IPS-NIHi7 (cell line): ENCODE measurements around the gene AMBP.

ENCODE experiments used
- DNase-seq: peaks from one replicate; pipeline ENCODE4 v3.0.0; 2012; ENCODE audit warnings: mixed read lengths; ENCODE audit errors: extremely low spot score

AMBP gene

GRCh38 chr9:114112778-114113584 lies 34.9 kb upstream of the AMBP start:
- DNase-seq = no peak

GRCh38 chr9:114112325-114112724 lies 34.2 kb upstream of the AMBP start:
- no peak for DNase-seq

GRCh38 chr9:114110180-114110579 lies 32.1 kb upstream of the AMBP start:
- no peak for DNase-seq

- no peak for DNase-seq
Observed at GRCh38 chr9:114109124-114109523, 31.0 kb upstream of the AMBP start.

GRCh38 chr9:114108016-114108833 lies 30.1 kb upstream of the AMBP start:
- DNase-seq = peak; percentile 95

GRCh38 chr9:114107286-114108001 lies 29.3 kb upstream of the AMBP start:
- no peak for DNase-seq

GRCh38 chr9:114105236-114105635 lies 27.1 kb upstream of the AMBP start:
- DNase-seq = no peak

GRCh38 chr9:114102484-114102883 lies 24.4 kb upstream of the AMBP start:
- DNase-seq = no peak

- DNase-seq = no peak
Observed at GRCh38 chr9:114100536-114100935, 22.4 kb upstream of the AMBP start.

- DNase-seq = no peak
Observed at GRCh38 chr9:114099669-114100270, 21.7 kb upstream of the AMBP start.

- no peak for DNase-seq
Observed at GRCh38 chr9:114098936-114099668, 21.0 kb upstream of the AMBP start, which contains the start of gene KIF12. Gene KIF12, minus strand, starts transcription at chr9:114099292. Its CDS starts 16 bp downstream, at chr9:114099276.

- peak; percentile 95 for DNase-seq
Observed at GRCh38 chr9:114098021-114098935, 20.2 kb upstream of the AMBP start.

- DNase-seq = no peak
Observed at GRCh38 chr9:114097613-114098020, 19.5 kb upstream of the AMBP start.

GRCh38 chr9:114096866-114097612 lies 18.9 kb upstream of the AMBP start:
- DNase-seq = no peak

GRCh38 chr9:114096041-114096511 lies 18.0 kb upstream of the AMBP start:
- peak; percentile 59 for DNase-seq

- no peak for DNase-seq
Observed at GRCh38 chr9:114094971-114095370, 16.9 kb upstream of the AMBP start.

- DNase-seq = no peak
Observed at GRCh38 chr9:114093761-114094505, 15.8 kb upstream of the AMBP start.

- DNase-seq = no peak
Observed at GRCh38 chr9:114093031-114093471, 15.0 kb upstream of the AMBP start.
